ENCODE data around the gene ZNF333. TPM values are rescaled to one million over a fixed set of nuclear protein-coding genes. Genes with fewer than 3 reads are reported as not detected.

Gene ZNF333
- total and polyA plus RNA-seq, 2 donors (not counting 3 experiments of a cell fraction or from before 2014, with no cell fraction given): 11.1 to 19.7 TPM

- Histone ChIP-seq H2AFZ (ENCODE audit: low read depth, low read length) (no peak overlapping the region), H4K20me1 (replicated peaks; ENCODE audit: control insufficient read depth, extremely low read depth, insufficient read depth, low read length) (no peaks in the 10 kb centered on the region), H3K9me3 (replicated peaks; ENCODE audit: control insufficient read depth, insufficient read depth, low read length) (no peaks in the 10 kb centered on the region), H3K4me1 (ENCODE audit: control insufficient read depth, extremely low read depth, insufficient read depth, low read length) (no peaks in the 10 kb centered on the region), H3K4me2 (ENCODE audit: insufficient read depth, low read length) (no peak overlapping the region), H3K9ac (replicated peaks; ENCODE audit: extremely low read depth, insufficient read depth, low read length) (no peak overlapping the region), H3K79me2 (ENCODE audit: control insufficient read depth, insufficient read depth, low read length) (no peaks in the 10 kb centered on the region), H3K9me1 (replicated peaks; ENCODE audit: control insufficient read depth, extremely low read depth, insufficient read depth, low read length) (no peaks in the 10 kb centered on the region), H3K27ac (ENCODE audit: insufficient read depth, low read depth, low read length) (no peak overlapping the region), H3K4me3 (replicated peaks in 1 of 3; ENCODE audit: insufficient read depth in 1 of 3, low read depth in 1 of 3, low read length in 3 of 3) (no peak overlapping the region), H3K27me3 (ENCODE audit: control insufficient read depth in 2 of 2, insufficient read depth in 2 of 2, low read length in 2 of 2) (no peaks in the 10 kb centered on the region), H3K36me3 (ENCODE audit: control insufficient read depth in 2 of 2, extremely low read depth in 1 of 2, insufficient read depth in 2 of 2, low read length in 2 of 2) (no peaks in the 10 kb centered on the region)
- FAIRE-seq (no peak), DNase-seq (ENCODE audit: low read depth, low spot score) (no peak)
- no TSS peak for BruUV-seq (replicated peaks)
- CTCF ChIA-PET: no interaction called here
- TF ChIP-seq EZH2 (IDR thresholded peaks at IDR 0.05; ENCODE audit: borderline replicate concordance, low read depth, low read length, severe bottlenecking) (no peak), MAX (IDR thresholded peaks at IDR 0.05; ENCODE audit: insufficient read depth, insufficient read length) (no peak), POLR2A (IDR thresholded peaks at IDR 0.05; ENCODE audit: low read depth, low read length) (no peak), FOS (IDR thresholded peaks at IDR 0.05; ENCODE audit: borderline replicate concordance, insufficient read depth, low read length) (no peak), JUN (IDR thresholded peaks at IDR 0.05; ENCODE audit: borderline replicate concordance, insufficient read depth, insufficient read length, low read depth) (no peak), MYC (IDR thresholded peaks at IDR 0.05; ENCODE audit: low read depth, low read length) (no peak), POLR2AphosphoS5 (IDR thresholded peaks at IDR 0.05; ENCODE audit: insufficient read depth, low read depth, low read length) (no peak), GATA2 (IDR thresholded peaks at IDR 0.05; ENCODE audit: insufficient read depth, insufficient read length, low read depth, low read length) (no peak), CTCF (IDR thresholded peaks at IDR 0.05; ENCODE audit: extremely low read depth in 1 of 2, insufficient read depth in 1 of 2, low read depth in 1 of 2, low read length in 2 of 2) (no peak)
- intact Hi-C loops (cut with micrococcal nuclease): no loop called here
- dilution Hi-C loops (cut with MboI; ENCODE audit: extremely low pct_ligation_motif_present, low sequenced_read_pairs): no loop called here
- POLR2A ChIA-PET: no interaction called here
Observed at GRCh38 chr19:14678199-14678598, 11.6 kb upstream of the ZNF333 start.
